GM18499 (cell line): ENCODE data around the gene CD300LG.

Experiments used
- ATAC-seq: cut with Tn5 transposase; IDR thresholded peaks from one replicate; pipeline ENCODE4 v1.9.1; 2021; ENCODE audit warnings: moderate number of reproducible peaks; ENCODE audit not compliant: insufficient read depth, unreplicated experiment

The CD300LG gene

GRCh38 chr17:43901861-43902589, 55.0 kb downstream of the CD300LG start:
- ATAC-seq: no peak

- no peak for ATAC-seq
These were observed 58.5 kb downstream of the CD300LG start for GRCh38 chr17:43905400-43905984.

GRCh38 chr17:43905985-43906852, 59.2 kb downstream of the CD300LG start:
- ATAC-seq: no peak

- no peak for ATAC-seq
These were observed 60.0 kb downstream of the CD300LG start for GRCh38 chr17:43906951-43907424.

GRCh38 chr17:43907425-43907981, 60.5 kb downstream of the CD300LG start, which contains the start of gene MPP2:
TSS of gene MPP2 (minus strand) at chr17:43907536. CDS start at chr17:43904460, 3,076 bp downstream.
- no peak for ATAC-seq

GRCh38 chr17:43907998-43908721, 61.2 kb downstream of the CD300LG start:
- no peak for ATAC-seq

GRCh38 chr17:43909537-43910231, 62.7 kb downstream of the CD300LG start:
- no peak for ATAC-seq

GRCh38 chr17:43911904-43912303, 64.9 kb downstream of the CD300LG start:
- no peak for ATAC-seq

GRCh38 chr17:43912635-43913304, 65.8 kb downstream of the CD300LG start:
- ATAC-seq: no peak
